ENCODE measurements around the gene CD99L2.
"Not testable (repeated sequence)": the region's sequence is repeated elsewhere in the genome, so short reads cannot be mapped to it uniquely, and the experiment has no call there.

The CD99L2 gene

GRCh38 chrX:150849486-150849885, 49.0 kb downstream of the CD99L2 start:
- Mint-ChIP-seq H3K27me3 (no peaks in the 10 kb centered on the region), H3K4me1 (peaks cover 14% of the 10 kb centered on the region), H3K4me3 (no peak overlapping the region), H3K9me3 (no peaks in the 10 kb centered on the region), H3K27ac (no peak overlapping the region)
- no peak for ATAC-seq
- DNase-seq, result no peak

DNA sequence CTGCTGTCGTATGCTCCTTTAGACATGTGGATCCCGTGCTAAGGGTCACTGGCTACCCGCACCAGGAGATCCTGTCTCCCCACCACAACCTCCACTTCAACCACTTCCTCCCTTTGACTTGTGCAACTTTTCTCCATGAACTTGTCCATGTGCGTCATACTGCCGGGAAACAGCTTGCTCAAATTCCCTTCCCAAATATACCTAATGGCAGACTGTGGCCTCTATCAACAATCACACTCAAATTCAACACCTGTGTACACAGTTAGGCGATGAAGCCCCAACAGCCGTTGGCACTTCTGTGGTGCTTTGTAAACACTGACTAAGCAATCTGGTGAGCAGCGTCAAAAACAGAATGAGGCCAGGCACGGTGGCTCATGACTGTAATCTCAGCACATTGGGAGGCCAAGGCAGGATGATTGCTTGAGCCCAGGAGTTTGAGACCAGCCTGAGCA, 49.5 kb downstream of the CD99L2 start:
- Mint-ChIP-seq H3K27ac (no peak overlapping the region), H3K4me1 (peaks cover 14% of the 10 kb centered on the region), H3K4me3 (no peak overlapping the region), H3K9me3 (no peaks in the 10 kb centered on the region), H3K27me3 (no peaks in the 10 kb centered on the region)
- ATAC-seq (peak; percentile 42), DNase-seq (no peak)

- ATAC-seq, result no peak
- no peak for DNase-seq
- Mint-ChIP-seq H3K9me3 (no peaks in the 10 kb centered on the region), H3K27ac (no peak overlapping the region), H3K27me3 (no peaks in the 10 kb centered on the region), H3K4me3 (no peak overlapping the region), H3K4me1 (peaks cover 14% of the 10 kb centered on the region)
These were observed 51.4 kb downstream of the CD99L2 start for GRCh38 chrX:150847088-150847487.

GRCh38 chrX:150846130-150846529, 52.3 kb downstream of the CD99L2 start:
- Mint-ChIP-seq H3K27me3 (no peaks in the 10 kb centered on the region), H3K4me3 (no peak overlapping the region), H3K9me3 (no peaks in the 10 kb centered on the region), H3K27ac (no peak overlapping the region), H3K4me1 (peaks cover 14% of the 10 kb centered on the region)
- DNase-seq (no peak), ATAC-seq (no peak)

GRCh38 chrX:150845091-150845490, 53.4 kb downstream of the CD99L2 start:
- Mint-ChIP-seq H3K4me3 (no peak overlapping the region), H3K27ac (no peak overlapping the region), H3K9me3 (no peaks in the 10 kb centered on the region), H3K4me1 (peaks cover 14% of the 10 kb centered on the region), H3K27me3 (no peaks in the 10 kb centered on the region)
- no peak for ATAC-seq
- DNase-seq, result no peak

DNA sequence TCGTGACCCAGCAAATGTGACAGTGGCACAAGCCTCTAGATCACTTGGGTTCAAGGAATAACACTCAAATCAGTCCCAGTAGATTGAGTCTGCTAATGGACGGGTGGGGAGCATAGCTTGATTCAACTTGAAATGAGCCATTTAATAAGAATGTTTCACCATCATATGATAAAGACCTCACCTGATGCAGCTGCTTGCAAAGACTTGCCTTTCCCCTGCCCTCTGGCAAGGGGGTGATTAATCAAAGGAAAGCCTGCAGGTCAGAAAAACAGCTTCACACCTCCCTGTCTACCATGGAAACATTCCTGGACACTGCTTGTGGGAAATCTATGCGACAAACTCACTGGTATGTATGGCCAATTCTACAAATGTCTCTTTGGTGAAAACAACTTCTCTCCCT, 54.5 kb downstream of the CD99L2 start:
- Mint-ChIP-seq H3K4me3 (no peak overlapping the region), H3K4me1 (peaks cover 12% of the 10 kb centered on the region)
- no peak for DNase-seq

GRCh38 chrX:150842198-150842685, 56.2 kb downstream of the CD99L2 start:
- H3K27me3 Mint-ChIP-seq, result no peaks in the 10 kb centered on the region
- H3K27ac Mint-ChIP-seq, result no peak overlapping the region
- H3K4me1 Mint-ChIP-seq, result peaks cover 5% of the 10 kb centered on the region
- H3K4me3 Mint-ChIP-seq, result no peak overlapping the region
- DNase-seq (no peak), ATAC-seq (no peak)
- no peaks in the 10 kb centered on the region for H3K9me3 Mint-ChIP-seq

More for the DNA sequence above, 54.5 kb downstream of the CD99L2 start:
- H3K27me3 Mint-ChIP-seq, result no peaks in the 10 kb centered on the region
- H3K27ac Mint-ChIP-seq, result no peak overlapping the region
- H3K9me3 Mint-ChIP-seq, result no peaks in the 10 kb centered on the region
- no peak for ATAC-seq

- no peak for ATAC-seq
- peaks cover 4% of the 10 kb centered on the region for H3K4me1 Mint-ChIP-seq
These were observed 56.8 kb downstream of the CD99L2 start for GRCh38 chrX:150841456-150842197.

DNA sequence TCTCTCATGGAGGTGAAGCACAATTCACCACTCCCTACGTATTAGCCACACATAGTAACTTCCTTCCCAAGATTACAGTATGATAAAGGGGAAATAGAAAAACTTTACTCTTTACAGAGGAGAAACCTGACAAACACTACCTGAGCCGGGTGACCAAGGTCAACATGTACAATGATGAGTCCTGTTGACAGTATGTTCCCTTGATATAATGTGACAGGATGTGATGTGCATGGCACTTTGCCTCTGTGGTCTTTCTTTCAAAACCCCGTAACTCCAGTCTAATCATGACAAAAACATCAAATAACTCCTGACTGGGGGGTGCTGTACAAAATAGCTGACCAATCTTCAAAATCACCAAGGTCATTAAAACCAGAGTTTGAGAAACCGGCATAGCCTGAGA, 60.6 kb downstream of the CD99L2 start:
- no peaks in the 10 kb centered on the region for H3K27me3 Mint-ChIP-seq
- H3K4me3 Mint-ChIP-seq, result no peak overlapping the region
- DNase-seq (no peak), ATAC-seq (no peak)
- H3K27ac Mint-ChIP-seq, result no peak overlapping the region
- H3K4me1 Mint-ChIP-seq, result peaks cover 4% of the 10 kb centered on the region
- H3K9me3 Mint-ChIP-seq, result peaks cover 0 to 9% of the 10 kb centered on the region in 2 donors

More at GRCh38 chrX:150841456-150842197, 56.8 kb downstream of the CD99L2 start:
- Mint-ChIP-seq H3K27me3 (no peaks in the 10 kb centered on the region), H3K4me3 (no peak overlapping the region), H3K9me3 (no peaks in the 10 kb centered on the region), H3K27ac (no peak overlapping the region)
- no peak for DNase-seq

- Mint-ChIP-seq H3K27ac (no peak overlapping the region), H3K4me1 (peaks cover 4% of the 10 kb centered on the region), H3K4me3 (no peak overlapping the region), H3K27me3 (no peaks in the 10 kb centered on the region), H3K9me3 (peaks cover 0 to 9% of the 10 kb centered on the region in 2 donors)
- DNase-seq (no peak), ATAC-seq (no peak)
These were observed 63.8 kb downstream of the CD99L2 start for GRCh38 chrX:150834695-150835094.

GRCh38 chrX:150833454-150834056, 64.9 kb downstream of the CD99L2 start:
- H3K9me3 Mint-ChIP-seq, result peaks cover 0 to 9% of the 10 kb centered on the region in 2 donors
- H3K27ac Mint-ChIP-seq, result no peak overlapping the region
- H3K4me1 Mint-ChIP-seq, result peaks cover 4% of the 10 kb centered on the region
- DNase-seq (no peak), ATAC-seq (no peak)
- no peak overlapping the region for H3K4me3 Mint-ChIP-seq
- no peaks in the 10 kb centered on the region for H3K27me3 Mint-ChIP-seq

- H3K27ac Mint-ChIP-seq, result peak overlapping the region in 1 of 2 donors; percentile 28
- no peaks in the 10 kb centered on the region for H3K4me1 Mint-ChIP-seq
- no peaks in the 10 kb centered on the region for H3K27me3 Mint-ChIP-seq
- peaks cover 0 to 9% of the 10 kb centered on the region in 2 donors for H3K9me3 Mint-ChIP-seq
- ATAC-seq, result no peak
- no peak for DNase-seq
- H3K4me3 Mint-ChIP-seq, result no peak overlapping the region
These were observed 66.6 kb downstream of the CD99L2 start for GRCh38 chrX:150831863-150832262.

DNA sequence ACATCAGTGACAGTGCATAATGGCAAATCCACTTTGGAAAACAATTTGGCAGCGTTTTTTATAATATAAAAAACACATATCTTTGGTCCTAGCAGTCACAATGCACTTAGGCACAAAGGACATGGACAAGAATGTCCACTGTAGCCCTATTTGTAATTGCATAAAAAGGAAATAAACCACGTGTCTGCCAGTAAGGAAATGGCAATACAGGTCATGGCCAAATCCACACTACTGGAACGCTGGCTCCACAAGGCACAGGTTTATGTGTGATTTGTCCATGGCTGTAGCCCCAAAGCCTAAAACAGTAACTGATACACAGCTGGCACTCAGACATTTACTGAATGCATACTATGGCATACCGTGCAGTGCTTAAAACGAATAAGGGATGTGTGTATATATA, 69.7 kb downstream of the CD99L2 start:
- no peak for ATAC-seq
- no peak for DNase-seq
- no peak overlapping the region for H3K4me3 Mint-ChIP-seq
- H3K9me3 Mint-ChIP-seq, result peaks cover 3 to 9% of the 10 kb centered on the region in 2 donors
- no peak overlapping the region for H3K27ac Mint-ChIP-seq
- H3K4me1 Mint-ChIP-seq, result no peaks in the 10 kb centered on the region
- no peaks in the 10 kb centered on the region for H3K27me3 Mint-ChIP-seq

DNA sequence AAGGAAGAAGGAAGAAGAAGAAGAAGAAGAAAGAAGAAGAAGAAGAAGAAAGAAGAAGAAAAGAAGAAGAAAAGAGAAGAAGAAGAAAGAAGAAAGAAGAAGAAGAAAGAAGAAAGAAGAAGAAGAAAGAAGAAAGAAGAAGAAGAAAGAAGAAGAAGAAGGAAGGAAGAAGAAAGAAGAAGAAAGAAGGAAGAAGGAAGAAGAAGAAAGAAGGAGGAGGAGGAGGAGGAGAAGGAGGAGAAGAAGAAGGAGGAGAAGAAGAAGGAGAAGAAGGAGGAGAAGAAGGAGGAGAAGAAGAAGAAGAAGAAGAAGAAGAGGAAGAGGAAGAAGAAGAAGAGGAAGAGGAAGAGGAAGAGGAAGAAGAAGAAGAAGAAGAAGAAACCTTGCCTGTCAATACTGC, 74.1 kb downstream of the CD99L2 start:
- ATAC-seq, H3K4me3 Mint-ChIP-seq, H3K4me1 Mint-ChIP-seq, H3K27ac Mint-ChIP-seq, H3K27me3 Mint-ChIP-seq, DNase-seq: not testable (repeated sequence)
- peaks cover 7 to 20% of the 10 kb centered on the region in 2 donors for H3K9me3 Mint-ChIP-seq

DNA sequence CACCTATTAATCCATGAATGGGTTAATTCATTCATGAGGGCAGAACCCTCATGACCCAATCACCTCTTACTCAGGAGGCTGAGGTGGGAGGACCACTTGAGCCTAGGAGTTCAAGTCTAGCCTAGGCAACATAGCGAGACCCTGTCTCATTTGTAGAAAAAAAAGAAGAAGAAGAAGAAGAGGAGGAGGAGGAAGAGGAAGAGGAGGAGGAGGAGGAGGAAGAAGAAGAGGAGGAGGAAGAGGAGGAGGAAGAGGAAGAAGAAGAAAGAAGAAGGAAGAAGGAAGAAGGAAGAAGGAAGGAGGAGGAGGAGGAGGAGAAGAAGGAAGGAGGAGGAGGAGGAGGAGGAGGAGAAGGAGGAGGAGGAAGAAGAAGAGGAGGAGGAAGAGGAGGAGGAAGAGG, 74.6 kb downstream of the CD99L2 start:
- H3K9me3 Mint-ChIP-seq, result peaks cover 10 to 20% of the 10 kb centered on the region in 2 donors
- not testable (repeated sequence) for ATAC-seq, DNase-seq, H3K4me1 Mint-ChIP-seq, H3K27me3 Mint-ChIP-seq, H3K4me3 Mint-ChIP-seq
- H3K27ac Mint-ChIP-seq, result peak overlapping the region in 1 of 2 donors; percentile 91

- no peak for DNase-seq
- no peak overlapping the region for H3K27ac Mint-ChIP-seq
- no peak overlapping the region for H3K4me3 Mint-ChIP-seq
- no peaks in the 10 kb centered on the region for H3K27me3 Mint-ChIP-seq
- no peak for ATAC-seq
- no peaks in the 10 kb centered on the region for H3K4me1 Mint-ChIP-seq
- H3K9me3 Mint-ChIP-seq, result peaks cover 10 to 20% of the 10 kb centered on the region in 2 donors
These were observed 76.5 kb downstream of the CD99L2 start for GRCh38 chrX:150821971-150822370.
